Measurements from ENCODE around the gene MYT1. TPM values are rescaled to one million over a fixed set of nuclear protein-coding genes. Genes with fewer than 3 reads are reported as not detected.

MYT1 gene
- total and polyA plus RNA-seq, 4 donors: under 0.01 to 6.5 (median 0.08) TPM

- TF ChIP-seq, protein P1, sequence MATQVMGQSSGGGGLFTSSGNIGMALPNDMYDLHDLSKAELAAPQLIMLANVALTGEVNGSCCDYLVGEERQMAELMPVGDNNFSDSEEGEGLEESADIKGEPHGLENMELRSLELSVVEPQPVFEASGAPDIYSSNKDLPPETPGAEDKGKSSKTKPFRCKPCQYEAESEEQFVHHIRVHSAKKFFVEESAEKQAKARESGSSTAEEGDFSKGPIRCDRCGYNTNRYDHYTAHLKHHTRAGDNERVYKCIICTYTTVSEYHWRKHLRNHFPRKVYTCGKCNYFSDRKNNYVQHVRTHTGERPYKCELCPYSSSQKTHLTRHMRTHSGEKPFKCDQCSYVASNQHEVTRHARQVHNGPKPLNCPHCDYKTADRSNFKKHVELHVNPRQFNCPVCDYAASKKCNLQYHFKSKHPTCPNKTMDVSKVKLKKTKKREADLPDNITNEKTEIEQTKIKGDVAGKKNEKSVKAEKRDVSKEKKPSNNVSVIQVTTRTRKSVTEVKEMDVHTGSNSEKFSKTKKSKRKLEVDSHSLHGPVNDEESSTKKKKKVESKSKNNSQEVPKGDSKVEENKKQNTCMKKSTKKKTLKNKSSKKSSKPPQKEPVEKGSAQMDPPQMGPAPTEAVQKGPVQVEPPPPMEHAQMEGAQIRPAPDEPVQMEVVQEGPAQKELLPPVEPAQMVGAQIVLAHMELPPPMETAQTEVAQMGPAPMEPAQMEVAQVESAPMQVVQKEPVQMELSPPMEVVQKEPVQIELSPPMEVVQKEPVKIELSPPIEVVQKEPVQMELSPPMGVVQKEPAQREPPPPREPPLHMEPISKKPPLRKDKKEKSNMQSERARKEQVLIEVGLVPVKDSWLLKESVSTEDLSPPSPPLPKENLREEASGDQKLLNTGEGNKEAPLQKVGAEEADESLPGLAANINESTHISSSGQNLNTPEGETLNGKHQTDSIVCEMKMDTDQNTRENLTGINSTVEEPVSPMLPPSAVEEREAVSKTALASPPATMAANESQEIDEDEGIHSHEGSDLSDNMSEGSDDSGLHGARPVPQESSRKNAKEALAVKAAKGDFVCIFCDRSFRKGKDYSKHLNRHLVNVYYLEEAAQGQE (IDR thresholded peaks at IDR 0.05): no peak
- TF ChIP-seq HNF4G (IDR thresholded peaks at IDR 0.05) (no peak), FOXA1 (IDR thresholded peaks at IDR 0.05) (no peak), TAF1 (conservative IDR thresholded peaks at IDR 0.05) (no peak), RAD21 (IDR thresholded peaks at IDR 0.05) (no peak), HNF4A (conservative IDR thresholded peaks at IDR 0.05) (no peak)
Observed at GRCh38 chr20:64265201-64265600, 100.9 kb downstream of the MYT1 start (continued).

GRCh38 chr20:64266988-64267387 is 102.7 kb downstream of the MYT1 start:
- 86% methylated on average over 5 of the region's 5 CpGs for WGBS
- TF ChIP-seq RXRA (IDR thresholded peaks at IDR 0.05): peak; percentile 18 to 26
- TF ChIP-seq SP1 (IDR thresholded peaks at IDR 0.05): no peak
- TF ChIP-seq NR2F2 (IDR thresholded peaks at IDR 0.05): peak; percentile 80
- Histone ChIP-seq H3K27ac (ENCODE audit: low read depth in 1 of 2, low read length in 2 of 2) (no peak overlapping the region), H3K4me3 (ENCODE audit: low read depth in 1 of 3, low read length in 3 of 3) (no peak overlapping the region), H3K27me3 (ENCODE audit: control insufficient read depth in 4 of 4, insufficient read depth in 4 of 4, low read length in 3 of 4) (no peaks in the 10 kb centered on the region), H3K4me1 (ENCODE audit: control insufficient read depth in 4 of 4, insufficient read depth in 4 of 4, low read length in 3 of 4) (peaks cover 0 to 4% (median 0%) of the 10 kb centered on the region in 4 donors), H3K9ac (ENCODE audit: low read depth in 1 of 2, low read length in 2 of 2) (no peak overlapping the region), H3K36me3 (ENCODE audit: control insufficient read depth in 4 of 4, insufficient read depth in 3 of 4, low read depth in 1 of 4, low read length in 3 of 4) (peaks cover 0 to 18% (median 13%) of the 10 kb centered on the region in 4 donors), H3K9me3 (ENCODE audit: control insufficient read depth in 4 of 4, low read length in 3 of 4) (no peaks in the 10 kb centered on the region)
- no peak for DNase-seq (ENCODE audit: low spot score)

- 98% methylated on average over 10 of the region's 10 CpGs for WGBS
- TF ChIP-seq HNF4A (conservative IDR thresholded peaks at IDR 0.05) (no peak), ATF3 (IDR thresholded peaks at IDR 0.05) (no peak), RXRA (IDR thresholded peaks at IDR 0.05) (no peak), GABPA (IDR thresholded peaks at IDR 0.05 in 1 of 2, conservative IDR thresholded peaks at IDR 0.05 in 1 of 2) (no peak)
- H3K27me3 ChIP-seq (ENCODE audit: control insufficient read depth in 4 of 4, insufficient read depth in 4 of 4, low read length in 3 of 4): no peaks in the 10 kb centered on the region
- H3K4me1 ChIP-seq (ENCODE audit: control insufficient read depth in 4 of 4, insufficient read depth in 4 of 4, low read length in 3 of 4): peaks cover 0 to 4% (median 0%) of the 10 kb centered on the region in 4 donors
- no peaks in the 10 kb centered on the region for H3K9me3 ChIP-seq (ENCODE audit: control insufficient read depth in 4 of 4, low read length in 3 of 4)
- H3K27ac ChIP-seq (ENCODE audit: low read depth in 1 of 2, low read length in 2 of 2): no peak overlapping the region
- H3K4me3 ChIP-seq (ENCODE audit: low read depth in 1 of 3, low read length in 3 of 3): no peak overlapping the region
- peaks cover 2 to 18% (median 14%) of the 10 kb centered on the region in 4 donors for H3K36me3 ChIP-seq (ENCODE audit: control insufficient read depth in 4 of 4, insufficient read depth in 3 of 4, low read depth in 1 of 4, low read length in 3 of 4)
- no peak for DNase-seq (ENCODE audit: low spot score)
- no peak overlapping the region for H3K9ac ChIP-seq (ENCODE audit: low read depth in 1 of 2, low read length in 2 of 2)
Observed at GRCh38 chr20:64268174-64268573, 103.9 kb downstream of the MYT1 start.

DNA sequence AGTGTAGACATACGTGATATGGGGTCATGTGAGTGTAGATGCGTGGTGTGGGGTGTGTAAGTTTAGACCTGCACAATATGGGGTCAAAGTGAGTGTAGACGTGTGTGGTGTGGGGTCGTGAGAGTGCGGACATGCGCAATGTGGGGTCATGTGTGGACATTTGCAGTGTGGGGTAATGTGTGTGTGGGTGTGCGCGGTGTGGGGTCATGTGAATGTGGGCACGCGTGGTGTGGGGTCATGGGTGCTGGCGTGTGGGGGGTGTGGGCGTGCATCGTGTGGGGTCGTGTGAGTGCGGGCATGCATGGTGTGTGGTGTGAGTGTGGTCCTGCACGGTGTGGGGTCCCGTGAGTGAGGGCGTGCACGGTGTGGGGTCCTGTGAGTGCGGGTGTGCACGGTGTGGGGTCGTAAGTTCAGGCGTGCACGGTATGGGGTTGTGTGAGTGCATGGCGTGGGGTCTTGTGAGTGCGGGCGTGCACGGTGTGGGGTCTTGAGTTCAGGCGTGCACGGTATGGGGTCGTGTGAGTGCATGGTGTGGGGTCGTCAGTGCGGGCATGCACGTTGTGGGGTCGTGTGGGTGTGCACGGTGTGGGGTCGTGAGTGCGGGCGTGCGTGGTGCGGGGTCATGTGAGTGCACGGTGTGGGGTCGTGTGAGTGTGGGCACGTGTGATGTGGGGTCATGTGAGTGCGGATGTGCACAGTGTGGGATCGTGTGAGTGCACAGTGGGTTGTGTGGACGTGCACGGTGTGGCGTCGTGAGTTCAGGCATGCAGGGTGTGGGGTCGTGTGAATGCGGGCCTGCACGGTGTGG is 105.6 kb downstream of the MYT1 start:
- no peak overlapping the region for H3K9ac ChIP-seq (ENCODE audit: low read depth in 1 of 2, low read length in 2 of 2)
- H3K36me3 ChIP-seq (ENCODE audit: control insufficient read depth in 4 of 4, insufficient read depth in 3 of 4, low read depth in 1 of 4, low read length in 3 of 4): peaks cover 9 to 26% (median 19%) of the 10 kb centered on the region in 4 donors
- WGBS: 98% methylated on average over 53 of the region's 53 CpGs
- H3K4me3 ChIP-seq (ENCODE audit: low read depth in 1 of 3, low read length in 3 of 3): no peak overlapping the region
- H3K27me3 ChIP-seq (ENCODE audit: control insufficient read depth in 4 of 4, insufficient read depth in 4 of 4, low read length in 3 of 4): no peaks in the 10 kb centered on the region
- no peaks in the 10 kb centered on the region for H3K9me3 ChIP-seq (ENCODE audit: control insufficient read depth in 4 of 4, low read length in 3 of 4)
- no peak overlapping the region for H3K27ac ChIP-seq (ENCODE audit: low read depth in 1 of 2, low read length in 2 of 2)
- peaks cover 0 to 4% (median 0%) of the 10 kb centered on the region in 4 donors for H3K4me1 ChIP-seq (ENCODE audit: control insufficient read depth in 4 of 4, insufficient read depth in 4 of 4, low read length in 3 of 4)
- no peak for DNase-seq (ENCODE audit: low spot score)
- TF ChIP-seq ATF3 (IDR thresholded peaks at IDR 0.05): no peak
- no peak for TF ChIP-seq JUND (IDR thresholded peaks at IDR 0.05)
- TF ChIP-seq, protein P2, sequence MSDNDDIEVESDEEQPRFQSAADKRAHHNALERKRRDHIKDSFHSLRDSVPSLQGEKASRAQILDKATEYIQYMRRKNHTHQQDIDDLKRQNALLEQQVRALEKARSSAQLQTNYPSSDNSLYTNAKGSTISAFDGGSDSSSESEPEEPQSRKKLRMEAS (IDR thresholded peaks at IDR 0.05): no peak
- TF ChIP-seq, protein P1 (IDR thresholded peaks at IDR 0.05): no peak
- no peak for TF ChIP-seq NR2F2 (IDR thresholded peaks at IDR 0.05)
- TF ChIP-seq, protein P3, sequence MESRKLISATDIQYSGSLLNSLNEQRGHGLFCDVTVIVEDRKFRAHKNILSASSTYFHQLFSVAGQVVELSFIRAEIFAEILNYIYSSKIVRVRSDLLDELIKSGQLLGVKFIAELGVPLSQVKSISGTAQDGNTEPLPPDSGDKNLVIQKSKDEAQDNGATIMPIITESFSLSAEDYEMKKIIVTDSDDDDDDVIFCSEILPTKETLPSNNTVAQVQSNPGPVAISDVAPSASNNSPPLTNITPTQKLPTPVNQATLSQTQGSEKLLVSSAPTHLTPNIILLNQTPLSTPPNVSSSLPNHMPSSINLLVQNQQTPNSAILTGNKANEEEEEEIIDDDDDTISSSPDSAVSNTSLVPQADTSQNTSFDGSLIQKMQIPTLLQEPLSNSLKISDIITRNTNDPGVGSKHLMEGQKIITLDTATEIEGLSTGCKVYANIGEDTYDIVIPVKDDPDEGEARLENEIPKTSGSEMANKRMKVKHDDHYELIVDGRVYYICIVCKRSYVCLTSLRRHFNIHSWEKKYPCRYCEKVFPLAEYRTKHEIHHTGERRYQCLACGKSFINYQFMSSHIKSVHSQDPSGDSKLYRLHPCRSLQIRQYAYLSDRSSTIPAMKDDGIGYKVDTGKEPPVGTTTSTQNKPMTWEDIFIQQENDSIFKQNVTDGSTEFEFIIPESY (IDR thresholded peaks at IDR 0.05): no peak
- TF ChIP-seq GABPA (IDR thresholded peaks at IDR 0.05 in 1 of 2, conservative IDR thresholded peaks at IDR 0.05 in 1 of 2): no peak
- no peak for TF ChIP-seq RXRA (IDR thresholded peaks at IDR 0.05)
